SIG-M5 treated with dmso at 0.1 percent for 504 hours (cell line): ENCODE data around the gene CALN1.
"Not testable (repeated sequence)": the region's sequence is repeated elsewhere in the genome, so short reads cannot be mapped to it uniquely, and the experiment has no call there.

Experiments
- DNase-seq: peaks from one replicate; lab custom pipeline; 2025; ENCODE audit not compliant: unreplicated experiment; lab: John Stamatoyannopoulos, UW

The CALN1 gene

DNA sequence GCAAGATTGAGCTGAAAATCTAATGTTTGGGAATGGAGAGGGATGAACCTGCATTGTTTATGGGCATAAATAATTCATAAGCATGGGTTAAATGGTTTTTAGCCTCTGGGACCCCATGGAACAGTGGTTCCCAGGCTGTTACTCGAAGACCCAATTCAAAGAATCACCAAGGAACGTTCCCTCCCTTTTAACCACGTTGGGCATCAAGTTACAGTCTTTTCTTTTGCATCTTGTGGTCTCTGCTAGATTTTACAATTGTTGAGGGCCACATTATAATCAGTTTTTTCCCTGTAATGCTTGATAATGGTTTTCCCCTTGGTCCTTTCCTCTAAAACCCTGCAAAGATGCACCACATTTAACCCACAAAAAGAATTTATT lies 2.5 kb downstream of the CALN1 start:
- DNase-seq: no peak

- DNase-seq: no peak
These were observed 3.0 kb downstream of the CALN1 start for GRCh38 chr7:72408966-72409637.

DNA sequence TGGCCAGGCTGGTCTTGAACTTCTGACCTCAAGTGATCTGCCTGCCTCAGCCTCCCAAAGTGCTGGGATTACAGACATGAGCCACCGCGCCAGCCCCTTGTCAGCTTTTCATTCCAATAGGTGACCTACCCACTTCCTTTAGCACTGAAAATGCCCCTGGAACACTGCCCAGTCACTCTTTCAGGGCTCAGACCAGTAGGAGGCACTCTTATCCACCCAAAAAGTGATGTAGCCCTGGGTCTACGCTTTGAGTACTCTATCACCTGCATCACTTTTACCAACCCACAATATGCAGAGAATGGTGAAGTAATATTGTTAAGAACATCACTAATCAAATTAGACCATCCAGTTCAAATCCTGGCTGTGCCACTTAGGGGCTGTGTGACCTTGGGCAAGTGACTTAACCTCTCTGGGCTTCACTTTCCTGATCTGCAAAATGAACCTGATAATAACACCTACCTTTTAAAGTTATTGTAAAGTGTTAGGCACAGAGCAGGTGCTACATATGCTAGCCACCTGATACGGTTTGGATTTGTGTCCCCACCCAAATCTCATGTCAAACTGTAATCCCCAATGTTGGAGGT lies 5.2 kb downstream of the CALN1 start:
- DNase-seq: no peak

DNA sequence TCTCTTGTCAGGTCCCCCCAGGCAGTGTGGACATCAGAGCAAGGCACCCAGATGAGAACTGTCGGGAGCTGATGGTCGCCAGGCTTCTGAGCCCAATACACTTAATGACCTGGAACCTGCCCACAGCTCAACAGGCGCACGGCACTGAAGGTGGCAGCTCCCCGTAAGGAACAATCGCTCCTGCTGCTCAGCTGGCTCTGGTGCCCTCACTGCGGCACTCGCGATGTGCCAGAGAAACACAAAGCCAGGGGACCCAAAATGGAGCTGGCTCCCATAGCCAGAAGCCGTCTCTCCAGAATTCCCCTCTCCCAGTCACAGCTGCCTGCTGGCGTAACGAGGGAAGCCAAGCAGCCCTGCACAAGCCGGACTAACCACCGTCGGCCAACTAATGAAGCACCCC lies 6.3 kb downstream of the CALN1 start:
- no peak for DNase-seq

GRCh38 chr7:72405418-72405817 lies 6.7 kb downstream of the CALN1 start:
- DNase-seq: no peak

GRCh38 chr7:72404743-72405142 lies 7.4 kb downstream of the CALN1 start:
- DNase-seq: no peak

- no peak for DNase-seq
These were observed 8.6 kb downstream of the CALN1 start for GRCh38 chr7:72403458-72404076.

GRCh38 chr7:72394016-72394415 lies 18.1 kb downstream of the CALN1 start:
- DNase-seq: no peak

DNA sequence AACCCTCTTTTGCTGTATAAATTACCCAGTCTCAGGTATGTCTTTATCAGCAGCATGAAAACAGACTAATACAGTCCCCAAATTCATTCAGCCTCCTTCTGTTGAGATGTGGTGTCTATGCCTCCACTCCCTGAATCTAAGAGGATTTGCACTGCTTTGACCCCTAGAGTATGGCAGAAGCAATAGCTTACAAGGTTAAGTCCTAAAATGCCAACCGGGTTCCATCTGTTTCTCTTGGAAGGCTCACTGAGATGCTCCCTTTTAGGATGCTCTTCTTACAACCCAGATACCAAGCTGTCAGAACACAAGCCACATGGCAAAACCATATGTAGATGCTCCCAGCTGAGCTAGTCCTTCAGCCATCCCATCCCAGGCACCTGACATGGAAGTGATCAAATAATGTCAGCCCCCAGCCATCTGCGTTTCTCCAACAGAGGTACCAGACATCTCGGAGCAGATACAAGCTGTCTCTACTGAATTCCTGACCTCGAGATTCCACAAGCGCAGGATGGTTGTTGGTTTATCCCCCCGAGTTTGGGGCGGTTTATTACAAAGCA lies 20.2 kb downstream of the CALN1 start:
- DNase-seq: no peak

GRCh38 chr7:72386118-72386517 lies 26.0 kb downstream of the CALN1 start:
- DNase-seq: no peak

DNA sequence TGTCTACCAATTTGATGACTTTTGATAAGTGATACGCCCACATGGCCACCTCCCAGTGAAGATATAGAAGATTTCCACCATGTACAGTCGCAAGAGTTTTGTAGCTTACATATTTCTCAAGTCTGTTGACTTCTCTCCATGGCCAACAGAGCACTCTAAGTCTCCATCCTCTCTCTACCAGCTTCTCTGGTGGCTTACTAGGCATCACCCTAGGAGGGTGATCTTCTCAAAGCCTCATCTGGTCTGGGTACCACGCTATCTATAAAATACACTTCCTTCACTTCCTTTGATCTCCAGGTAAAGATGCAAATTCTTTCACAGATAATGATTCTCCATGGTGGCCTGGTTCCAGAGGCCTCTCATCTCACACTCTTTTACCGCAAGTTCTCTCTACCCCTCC lies 49.9 kb downstream of the CALN1 start:
- no peak for DNase-seq

DNA sequence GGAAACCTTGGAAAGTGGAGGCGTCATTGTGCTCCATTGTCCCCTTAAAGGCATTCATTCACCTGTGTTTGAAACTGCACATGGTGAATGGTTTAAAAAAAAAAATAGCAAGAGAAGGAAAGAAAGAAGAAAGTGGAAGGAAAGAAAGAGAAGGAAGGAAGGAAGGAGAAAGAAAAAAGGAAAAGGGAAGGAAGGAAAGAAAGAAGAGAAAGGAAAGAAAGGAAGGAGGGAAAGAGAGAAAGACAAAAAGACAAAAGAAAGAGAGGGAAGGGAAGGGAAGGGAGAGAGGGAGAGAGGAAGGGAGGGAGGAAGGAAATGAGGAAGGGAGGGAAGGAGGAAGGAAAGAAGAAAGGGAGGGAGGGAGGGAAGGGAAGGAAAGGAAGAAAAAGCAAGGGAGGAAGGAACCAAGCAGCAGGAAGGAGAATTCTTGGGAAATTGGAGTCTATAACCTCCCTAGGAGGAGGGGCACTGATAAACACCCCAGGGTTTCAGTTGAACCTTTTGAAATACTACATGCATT lies 66.9 kb downstream of the CALN1 start:
- DNase-seq: no peak

DNA sequence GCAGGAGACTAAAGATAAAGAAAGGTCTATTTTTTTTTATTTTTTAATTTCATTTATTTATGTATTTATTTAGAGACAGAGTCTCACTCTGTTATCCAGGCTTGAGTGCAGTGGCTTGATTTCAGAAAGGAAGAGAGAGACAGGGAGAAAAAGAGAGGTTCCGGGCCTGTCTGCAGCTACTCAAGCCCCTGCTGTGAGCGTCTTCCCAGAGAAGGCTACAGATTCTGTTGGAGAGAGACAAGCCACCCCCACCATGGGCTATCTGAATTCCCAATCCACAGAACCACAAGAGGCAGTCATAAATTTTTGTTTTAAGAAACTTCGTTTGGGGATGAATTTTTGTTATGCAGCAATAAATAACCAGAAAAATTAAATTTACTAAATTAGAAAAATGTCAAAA lies 68.1 kb downstream of the CALN1 start:
- DNase-seq: no peak

GRCh38 chr7:72343354-72343753 lies 68.8 kb downstream of the CALN1 start:
- not testable (repeated sequence) for DNase-seq

- DNase-seq: no peak
These were observed 74.6 kb downstream of the CALN1 start for GRCh38 chr7:72337390-72338167.

GRCh38 chr7:72336632-72337389 lies 75.3 kb downstream of the CALN1 start:
- no peak for DNase-seq

DNA sequence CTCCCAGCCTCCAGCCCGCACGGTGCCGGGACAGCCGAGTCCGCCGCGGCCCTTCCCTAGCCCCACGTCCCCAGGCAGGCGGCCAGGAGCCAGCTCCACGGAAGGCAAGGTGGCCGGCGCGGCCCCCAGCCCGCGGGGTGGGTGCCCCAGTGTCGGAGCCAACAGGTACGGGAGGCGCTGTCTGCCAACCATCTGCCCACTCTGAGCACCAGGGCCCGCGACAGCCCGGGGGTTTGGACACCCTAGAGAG lies 75.8 kb downstream of the CALN1 start:
- DNase-seq: no peak

- no peak for DNase-seq
These were observed 76.4 kb downstream of the CALN1 start for GRCh38 chr7:72335561-72336381.

GRCh38 chr7:72334698-72335097 lies 77.4 kb downstream of the CALN1 start:
- DNase-seq: no peak

- DNase-seq: no peak
These were observed 78.1 kb downstream of the CALN1 start for GRCh38 chr7:72334066-72334465.
